GM12875 (cell line): ENCODE data around the gene STIM1.

Experiments used
- H3K4me3 ChIP-seq: one replicate; pipeline ENCODE4 v1.5.1; 2011; ENCODE audit warnings: low read depth, low read length, control low read depth
- TF ChIP-seq, protein P1 (sequence below): IDR thresholded peaks from 2 replicates; pipeline ENCODE4 v1.5.1; 2011; ENCODE audit warnings: low read depth, mild to moderate bottlenecking, control low read depth, inconsistent platforms, low read length, moderate library complexity, borderline replicate concordance; ENCODE audit not compliant: insufficient read depth

Gene STIM1

GRCh38 chr11:4076774-4077173, 221.3 kb downstream of the STIM1 start:
- TF ChIP-seq, protein P1, sequence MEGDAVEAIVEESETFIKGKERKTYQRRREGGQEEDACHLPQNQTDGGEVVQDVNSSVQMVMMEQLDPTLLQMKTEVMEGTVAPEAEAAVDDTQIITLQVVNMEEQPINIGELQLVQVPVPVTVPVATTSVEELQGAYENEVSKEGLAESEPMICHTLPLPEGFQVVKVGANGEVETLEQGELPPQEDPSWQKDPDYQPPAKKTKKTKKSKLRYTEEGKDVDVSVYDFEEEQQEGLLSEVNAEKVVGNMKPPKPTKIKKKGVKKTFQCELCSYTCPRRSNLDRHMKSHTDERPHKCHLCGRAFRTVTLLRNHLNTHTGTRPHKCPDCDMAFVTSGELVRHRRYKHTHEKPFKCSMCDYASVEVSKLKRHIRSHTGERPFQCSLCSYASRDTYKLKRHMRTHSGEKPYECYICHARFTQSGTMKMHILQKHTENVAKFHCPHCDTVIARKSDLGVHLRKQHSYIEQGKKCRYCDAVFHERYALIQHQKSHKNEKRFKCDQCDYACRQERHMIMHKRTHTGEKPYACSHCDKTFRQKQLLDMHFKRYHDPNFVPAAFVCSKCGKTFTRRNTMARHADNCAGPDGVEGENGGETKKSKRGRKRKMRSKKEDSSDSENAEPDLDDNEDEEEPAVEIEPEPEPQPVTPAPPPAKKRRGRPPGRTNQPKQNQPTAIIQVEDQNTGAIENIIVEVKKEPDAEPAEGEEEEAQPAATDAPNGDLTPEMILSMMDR = no peak
- no peak overlapping the region for H3K4me3 ChIP-seq

- H3K4me3 ChIP-seq = no peak overlapping the region
- TF ChIP-seq, protein P1 = no peak
Measured at GRCh38 chr11:4083198-4083597, 227.7 kb downstream of the STIM1 start.

DNA sequence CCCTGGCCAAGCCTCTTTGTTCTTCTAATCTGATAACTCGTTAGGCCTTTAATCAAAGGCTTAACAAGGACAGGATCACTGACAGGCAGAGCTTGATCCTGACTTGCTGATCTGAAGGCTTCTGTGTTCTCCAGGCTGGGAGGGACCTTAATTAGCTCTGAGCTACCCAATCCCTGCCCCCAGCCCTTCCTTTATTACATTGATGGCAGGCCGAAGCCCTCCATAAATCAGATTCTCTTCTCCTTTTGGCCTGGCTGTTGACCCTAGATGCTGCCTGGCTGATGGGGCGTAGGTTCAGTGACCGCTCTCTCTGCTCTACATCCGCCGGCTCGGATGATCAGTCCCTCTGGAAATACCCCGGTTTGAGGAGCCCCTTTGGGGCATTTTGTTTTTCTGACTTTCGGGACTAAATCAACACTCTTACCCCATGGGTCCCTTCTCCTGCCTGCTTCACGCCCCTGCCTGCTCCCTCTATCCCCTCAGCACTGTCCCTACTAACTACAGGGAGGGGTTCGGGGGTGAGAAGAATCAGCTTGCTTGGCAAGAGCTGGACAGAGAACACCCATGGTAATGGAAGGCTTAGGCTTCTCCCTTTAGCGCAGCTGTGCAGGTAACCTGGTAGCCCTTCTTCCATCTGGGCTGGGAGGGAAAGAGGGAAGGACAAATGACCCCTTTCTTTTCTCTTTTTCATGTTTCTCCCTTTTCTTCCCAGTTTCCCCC, 229.1 kb downstream of the STIM1 start:
- no peak overlapping the region for H3K4me3 ChIP-seq

GRCh38 chr11:4085575-4085974, 230.1 kb downstream of the STIM1 start:
- no peak overlapping the region for H3K4me3 ChIP-seq
- TF ChIP-seq, protein P1 = no peak

More for the DNA sequence above, 229.1 kb downstream of the STIM1 start:
- TF ChIP-seq, protein P1 = no peak

GRCh38 chr11:4086575-4087353, 231.3 kb downstream of the STIM1 start:
- TF ChIP-seq, protein P1 = no peak
- H3K4me3 ChIP-seq = no peak overlapping the region

- TF ChIP-seq, protein P1 = no peak
Measured at GRCh38 chr11:4087551-4087950, 232.1 kb downstream of the STIM1 start.

More at GRCh38 chr11:4087551-4087950, 232.1 kb downstream of the STIM1 start:
- H3K4me3 ChIP-seq = no peak overlapping the region
